Loucy (cell line): ENCODE measurements around the gene SKP2.

Experiments
- H2AFZ ChIP-seq: fragments of 200-600 bp; sonication (generic); 2 replicates; pipeline ENCODE4 v1.6.0; 2016; ENCODE audit warnings: antibody characterized with exemption, mild to moderate bottlenecking, low read length, moderate library complexity
- H3F3A ChIP-seq: fragments of 200-600 bp; 2 replicates; pipeline ENCODE4 v1.6.0; 2016; ENCODE audit warnings: antibody characterized with exemption, low read depth, mild to moderate bottlenecking
- H3K27me3 ChIP-seq: fragments of 200-600 bp; sonication (generic); 2 replicates; pipeline ENCODE4 v1.6.1; 2014; ENCODE audit warnings: low read length, mild to moderate bottlenecking; ENCODE audit not compliant: insufficient read depth, poor library complexity, severe bottlenecking
- H3K36me3 ChIP-seq: fragments of 200-600 bp; sonication (generic); 2 replicates; pipeline ENCODE4 v1.6.1; 2016; ENCODE audit warnings: low read length; ENCODE audit not compliant: insufficient read depth
- H3K4me1 ChIP-seq: fragments of 200-600 bp; sonication (generic); 2 replicates; pipeline ENCODE4 v1.5.1; 2014; ENCODE audit warnings: low read length, mild to moderate bottlenecking; ENCODE audit not compliant: insufficient read depth, poor library complexity, severe bottlenecking
- H3K4me2 ChIP-seq: fragments of 200-600 bp; sonication (generic); 2 replicates; pipeline ENCODE4 v1.6.0; 2014; ENCODE audit warnings: antibody characterized with exemption, low read length, low read depth, mild to moderate bottlenecking; ENCODE audit not compliant: poor library complexity, severe bottlenecking
- H3K4me3 ChIP-seq: fragments of 200-600 bp; sonication (generic); 2 replicates; pipeline ENCODE4 v1.5.1; 2014; ENCODE audit warnings: low read length, mild to moderate bottlenecking, mixed read lengths; ENCODE audit not compliant: poor library complexity, severe bottlenecking
- H3K79me2 ChIP-seq: fragments of 200-600 bp; sonication (generic); 2 replicates; pipeline ENCODE4 v1.6.1; 2014; ENCODE audit warnings: low read length; ENCODE audit not compliant: insufficient read depth
- H3K9ac ChIP-seq: fragments of 200-600 bp; sonication (generic); 2 replicates; pipeline ENCODE4 v1.6.0; 2014; ENCODE audit warnings: mild to moderate bottlenecking, low read depth, low read length, moderate library complexity; ENCODE audit not compliant: poor library complexity, severe bottlenecking
- H3K9me2 ChIP-seq: fragments of 200-600 bp; sonication (generic); replicated peaks from 2 replicates; pipeline ENCODE4 v1.6.1; 2016; ENCODE audit warnings: low read depth, low read length, mixed read lengths
- H3K9me3 ChIP-seq: fragments of 200-600 bp; sonication (generic); 2 replicates; pipeline ENCODE4 v1.6.1; 2014; ENCODE audit warnings: mild to moderate bottlenecking, antibody characterized with exemption, low read length, low read depth; ENCODE audit not compliant: insufficient read depth
- H4K20me1 ChIP-seq: fragments of 200-600 bp; sonication (generic); 2 replicates; pipeline ENCODE4 v1.6.0; 2014; ENCODE audit warnings: antibody characterized with exemption, low read length, mild to moderate bottlenecking; ENCODE audit not compliant: insufficient read depth, poor library complexity, severe bottlenecking
- EZH2phosphoT487 ChIP-seq: fragments of 200-600 bp; IDR thresholded peaks from 2 replicates; pipeline ENCODE4 v1.6.1; 2018; ENCODE audit warnings: antibody characterized with exemption, mild to moderate bottlenecking, moderate library complexity, borderline replicate concordance
- TF ChIP-seq, protein P1 (sequence below): fragments of 200-600 bp; sonication (generic); conservative IDR thresholded peaks from 2 replicates; pipeline ENCODE4 v1.5.1; 2014; ENCODE audit warnings: mild to moderate bottlenecking, antibody characterized with exemption, low read length

The SKP2 gene

DNA sequence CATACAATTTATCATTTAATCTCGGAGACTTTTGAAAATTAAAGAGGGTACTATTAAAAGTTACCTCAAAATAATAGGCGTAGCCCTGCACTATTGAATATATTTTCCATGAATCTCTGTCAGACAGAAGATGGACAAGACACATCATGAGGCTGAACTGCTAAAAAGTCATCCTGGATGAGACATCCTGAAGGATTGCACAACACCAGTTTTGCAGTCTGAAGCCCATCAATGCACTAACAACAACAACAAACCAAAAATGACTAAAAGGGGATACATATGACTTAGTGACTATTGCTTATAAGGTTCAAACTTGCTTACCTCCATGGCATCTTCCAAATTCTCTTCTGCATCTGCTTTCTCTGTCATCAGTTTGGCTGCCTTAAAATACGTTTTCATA, 15.9 kb upstream of the SKP2 start:
- peaks cover 15% of the 10 kb centered on the region; the same call in 1 of the 2 replicates for H3K9me3 ChIP-seq
- H3K4me3 ChIP-seq = no peak overlapping the region
- H3F3A ChIP-seq = no peaks in the 10 kb centered on the region
- no peaks in the 10 kb centered on the region for H4K20me1 ChIP-seq
- H3K9me2 ChIP-seq = no peaks in the 10 kb centered on the region
- no peaks in the 10 kb centered on the region for H3K79me2 ChIP-seq
- H3K4me1 ChIP-seq = no peaks in the 10 kb centered on the region
- H3K27me3 ChIP-seq = no peaks in the 10 kb centered on the region
- peaks cover 14% of the 10 kb centered on the region; the same call in 1 of the 2 replicates for H3K36me3 ChIP-seq
- H2AFZ ChIP-seq = no peak overlapping the region
- H3K4me2 ChIP-seq = no peak overlapping the region
- H3K9ac ChIP-seq = no peak overlapping the region
- TF ChIP-seq, protein P1, sequence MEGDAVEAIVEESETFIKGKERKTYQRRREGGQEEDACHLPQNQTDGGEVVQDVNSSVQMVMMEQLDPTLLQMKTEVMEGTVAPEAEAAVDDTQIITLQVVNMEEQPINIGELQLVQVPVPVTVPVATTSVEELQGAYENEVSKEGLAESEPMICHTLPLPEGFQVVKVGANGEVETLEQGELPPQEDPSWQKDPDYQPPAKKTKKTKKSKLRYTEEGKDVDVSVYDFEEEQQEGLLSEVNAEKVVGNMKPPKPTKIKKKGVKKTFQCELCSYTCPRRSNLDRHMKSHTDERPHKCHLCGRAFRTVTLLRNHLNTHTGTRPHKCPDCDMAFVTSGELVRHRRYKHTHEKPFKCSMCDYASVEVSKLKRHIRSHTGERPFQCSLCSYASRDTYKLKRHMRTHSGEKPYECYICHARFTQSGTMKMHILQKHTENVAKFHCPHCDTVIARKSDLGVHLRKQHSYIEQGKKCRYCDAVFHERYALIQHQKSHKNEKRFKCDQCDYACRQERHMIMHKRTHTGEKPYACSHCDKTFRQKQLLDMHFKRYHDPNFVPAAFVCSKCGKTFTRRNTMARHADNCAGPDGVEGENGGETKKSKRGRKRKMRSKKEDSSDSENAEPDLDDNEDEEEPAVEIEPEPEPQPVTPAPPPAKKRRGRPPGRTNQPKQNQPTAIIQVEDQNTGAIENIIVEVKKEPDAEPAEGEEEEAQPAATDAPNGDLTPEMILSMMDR = no peak
- no peak for TF ChIP-seq EZH2phosphoT487

DNA sequence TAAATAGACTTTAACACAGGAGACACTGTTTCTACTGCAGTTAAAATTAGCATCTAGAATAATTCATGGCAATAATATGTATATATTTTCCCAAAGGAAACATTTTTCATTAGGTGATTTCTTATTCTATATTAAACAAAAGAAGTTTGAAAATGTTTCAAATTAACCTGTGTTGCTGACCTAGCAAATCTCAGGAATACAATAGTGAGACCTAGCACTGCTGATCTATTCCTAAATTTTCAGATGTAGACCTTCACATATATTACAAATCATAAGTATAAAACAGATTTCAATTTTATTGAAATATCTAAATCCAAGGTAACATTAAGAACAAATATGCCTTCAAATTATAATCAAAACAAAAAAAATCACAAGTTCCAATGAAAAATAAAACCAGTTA, 15.3 kb upstream of the SKP2 start:
- Histone ChIP-seq H2AFZ (no peak overlapping the region), H3K4me2 (no peak overlapping the region), H3K27me3 (no peaks in the 10 kb centered on the region), H3K36me3 (peaks cover 17% of the 10 kb centered on the region; the same call in 1 of the 2 replicates), H3F3A (no peaks in the 10 kb centered on the region), H3K4me3 (no peak overlapping the region), H3K9me3 (peaks cover 15% of the 10 kb centered on the region; the same call in 1 of the 2 replicates), H3K4me1 (no peaks in the 10 kb centered on the region), H4K20me1 (no peaks in the 10 kb centered on the region), H3K9ac (no peak overlapping the region), H3K9me2 (no peaks in the 10 kb centered on the region), H3K79me2 (no peaks in the 10 kb centered on the region)
- TF ChIP-seq, protein P1 = no peak
- TF ChIP-seq EZH2phosphoT487 = no peak

DNA sequence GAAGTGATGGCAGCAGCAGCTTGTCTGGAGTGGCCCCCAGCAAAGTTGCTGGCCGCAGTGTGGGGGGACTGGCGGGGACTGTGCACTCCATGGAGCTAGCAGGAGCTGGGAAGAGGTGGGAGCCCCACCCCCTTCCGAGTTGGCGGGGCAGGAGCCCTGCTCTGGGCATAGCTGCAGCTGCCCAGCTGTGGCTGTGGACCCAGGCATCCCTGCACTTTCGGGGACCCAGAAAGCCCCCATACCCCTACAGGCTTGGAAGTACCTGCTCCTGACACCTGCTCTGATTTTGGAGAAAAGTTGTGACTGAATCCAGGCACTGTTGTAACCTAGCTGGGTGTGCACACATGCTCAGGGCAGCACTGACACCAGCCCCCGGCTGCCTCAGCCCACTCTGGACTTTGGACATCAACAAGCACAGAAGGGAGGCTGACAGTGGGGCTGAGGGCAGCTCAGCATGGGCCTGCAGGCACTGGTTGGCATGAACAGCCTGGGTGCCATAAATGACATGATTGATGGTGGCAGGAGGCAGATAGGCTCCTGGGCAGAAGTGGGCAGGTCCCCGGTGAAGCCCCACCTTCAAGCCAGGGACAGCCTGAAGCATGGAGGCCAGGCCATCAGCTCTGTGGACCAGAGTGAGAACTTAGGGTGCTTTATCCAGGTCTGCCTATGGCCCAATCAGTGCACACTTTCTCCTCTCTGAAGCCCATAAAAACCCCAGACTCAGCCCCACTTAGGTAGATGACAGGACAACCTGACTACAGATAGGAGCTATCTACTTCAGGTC, 12.8 kb upstream of the SKP2 start:
- Histone ChIP-seq H3K4me1 (no peaks in the 10 kb centered on the region), H2AFZ (no peak overlapping the region), H3K9me3 (peaks cover 15% of the 10 kb centered on the region; the same call in 1 of the 2 replicates), H3K79me2 (no peaks in the 10 kb centered on the region), H3K27me3 (no peaks in the 10 kb centered on the region), H4K20me1 (no peaks in the 10 kb centered on the region), H3K9me2 (no peaks in the 10 kb centered on the region), H3K4me2 (no peak overlapping the region), H3K36me3 (peaks cover 17% of the 10 kb centered on the region; the same call in 1 of the 2 replicates), H3K9ac (no peak overlapping the region), H3K4me3 (no peak overlapping the region), H3F3A (no peaks in the 10 kb centered on the region)
- TF ChIP-seq EZH2phosphoT487 = no peak
- TF ChIP-seq, protein P1 = no peak
